IMR-90 (cell line): ENCODE measurements around the gene PHF11. TPM values are rescaled to one million over a fixed set of nuclear protein-coding genes. Genes with fewer than 3 reads are reported as not detected.

ENCODE experiments used
- ATAC-seq: fragments of 200-7000 bp; cut with Tn5 transposase; 2 replicates; pipeline ENCODE4 v1.9.1; 2020; ENCODE audit warnings: low read depth, mild to moderate bottlenecking, moderate library complexity
- BruUV-seq: library from RNA; stranded (reverse); fragments of 400-500 nt; replicated peaks from 2 replicates; lab custom pipeline; 2021; lab: Mats Ljungman, UMichigan
- CTCF ChIA-PET: fragments of 300-600 bp; formaldehyde crosslinking; extraction: SDS; loops from one replicate; lab custom pipeline; 2021; ENCODE audit warnings: antibody characterized with exemption; lab: Yijun Ruan, JAX
- POLR2A ChIA-PET: fragments of 300-600 bp; sonication (Branson Sonifier 250); formaldehyde crosslinking; loops from one replicate; lab custom pipeline; 2022; ENCODE audit warnings: antibody characterized with exemption; ENCODE audit not compliant: unreplicated experiment; lab: Charles Lee
- DNase-seq: peaks from one replicate; pipeline ENCODE4 v3.0.0; 2013
- H2AFZ ChIP-seq: replicated peaks from 2 replicates; pipeline ENCODE3; 2013; ENCODE audit warnings: low read length, mild to moderate bottlenecking; ENCODE audit not compliant: poor library complexity
- H2AK5ac ChIP-seq: 2 replicates; pipeline ENCODE4 v1.6.1; 2013; ENCODE audit warnings: low read depth, low read length, inconsistent platforms
- H2AK9ac ChIP-seq: replicated peaks from 2 replicates; pipeline ENCODE3; 2013; ENCODE audit warnings: mild to moderate bottlenecking, low read depth, low read length, moderate library complexity; ENCODE audit not compliant: poor library complexity
- H2BK120ac ChIP-seq: 2 replicates; pipeline ENCODE4 v1.6.1; 2013; ENCODE audit warnings: low read depth, low read length, inconsistent platforms
- H2BK15ac ChIP-seq: 3 replicates; pipeline ENCODE4 v1.6.1; 2013; ENCODE audit warnings: low read depth, low read length, inconsistent platforms
- H2BK20ac ChIP-seq: 2 replicates; pipeline ENCODE4 v1.6.1; 2013; ENCODE audit warnings: low read depth, mild to moderate bottlenecking, inconsistent platforms, low read length, moderate library complexity
- H2BK5ac ChIP-seq: 2 replicates; pipeline ENCODE4 v1.6.1; 2013; ENCODE audit warnings: mild to moderate bottlenecking, low read depth, low read length, inconsistent platforms; ENCODE audit not compliant: poor library complexity, severe bottlenecking
- H3K14ac ChIP-seq: replicated peaks from 2 replicates; pipeline ENCODE4 v1.6.1; 2013; ENCODE audit warnings: low read depth, low read length, inconsistent platforms
- H3K18ac ChIP-seq: 2 replicates; pipeline ENCODE4 v1.6.1; 2013; ENCODE audit warnings: low read depth, low read length, control low read depth
- H3K23ac ChIP-seq: 2 replicates; pipeline ENCODE4 v1.6.1; 2013; ENCODE audit warnings: low read depth, low read length, inconsistent platforms
- H3K27ac ChIP-seq: 2 replicates; pipeline ENCODE4 v1.5.1; 2013; ENCODE audit warnings: mild to moderate bottlenecking, control low read depth, low read length; ENCODE audit not compliant: insufficient read depth
- H3K27me3 ChIP-seq: 2 replicates; pipeline ENCODE4 v1.6.1; 2013; ENCODE audit warnings: low read length; ENCODE audit not compliant: control insufficient read depth, insufficient read depth
- H3K36me3 ChIP-seq: 2 replicates; pipeline ENCODE4 v1.6.1; 2013; ENCODE audit warnings: low read length, mixed read lengths; ENCODE audit not compliant: control insufficient read depth, insufficient read depth
- H3K4ac ChIP-seq: 2 replicates; pipeline ENCODE4 v1.6.1; 2013; ENCODE audit warnings: low read depth, low read length, inconsistent platforms
- H3K4me1 ChIP-seq: 2 replicates; pipeline ENCODE4 v1.6.1; 2013; ENCODE audit warnings: low read length, mixed read lengths; ENCODE audit not compliant: control insufficient read depth, insufficient read depth
- H3K4me2 ChIP-seq: 2 replicates; pipeline ENCODE4 v1.6.1; 2013; ENCODE audit warnings: low read depth, mild to moderate bottlenecking, control low read depth, low read length, moderate library complexity
- H3K4me3 ChIP-seq: 2 replicates; pipeline ENCODE4 v1.5.1; 2013; ENCODE audit warnings: low read depth, mild to moderate bottlenecking, control low read depth, low read length, moderate library complexity; ENCODE audit not compliant: insufficient read depth
- H3K56ac ChIP-seq: 2 replicates; pipeline ENCODE4 v1.6.1; 2013; ENCODE audit warnings: low read length, inconsistent platforms; ENCODE audit not compliant: insufficient read depth; ENCODE audit errors: extremely low read depth
- H3K79me1 ChIP-seq, 2 experiments: 2 replicates each; pipeline ENCODE4 v1.6.1; 2013; ENCODE audit warnings: low read length in 2 of 2, inconsistent platforms in 1 of 2, low read depth in 1 of 2
- H3K9ac ChIP-seq: 2 replicates; pipeline ENCODE4 v1.6.1; 2013; ENCODE audit warnings: low read depth, low read length, control low read depth
- H3K9me1 ChIP-seq: 2 replicates; pipeline ENCODE4 v1.6.1; 2013; ENCODE audit warnings: low read length, inconsistent platforms; ENCODE audit not compliant: insufficient read depth
- H3K9me3 ChIP-seq: 2 replicates; pipeline ENCODE4 v1.6.1; 2013; ENCODE audit warnings: low read length; ENCODE audit not compliant: control insufficient read depth, insufficient read depth
- H4K20me1 ChIP-seq: 2 replicates; pipeline ENCODE4 v1.6.1; 2013; ENCODE audit warnings: low read length, inconsistent platforms; ENCODE audit not compliant: insufficient read depth
- H4K5ac ChIP-seq: 2 replicates; pipeline ENCODE4 v1.6.1; 2013; ENCODE audit warnings: mild to moderate bottlenecking, low read depth, low read length, control low read depth
- H4K8ac ChIP-seq, 2 experiments: 2 replicates each; pipeline ENCODE4 v1.6.1; 2013; ENCODE audit warnings: low read depth in 2 of 2, low read length in 2 of 2, control low read depth in 1 of 2, inconsistent platforms in 1 of 2
- H4K91ac ChIP-seq: 2 replicates; pipeline ENCODE4 v1.6.1; 2013; ENCODE audit warnings: low read depth, low read length, inconsistent platforms; ENCODE audit not compliant: insufficient read depth
- MAFK ChIP-seq: IDR thresholded peaks from 2 replicates; pipeline ENCODE4 v1.6.1; 2012; ENCODE audit warnings: low read depth, low read length, improper control_type of control experiment
- POLR2A ChIP-seq: IDR thresholded peaks from 2 replicates; pipeline ENCODE4 v1.6.1; 2012; ENCODE audit warnings: mild to moderate bottlenecking, low read depth, low read length
- RFX5 ChIP-seq: IDR thresholded peaks from 2 replicates; pipeline ENCODE4 v1.8.0; 2012; ENCODE audit warnings: low read depth, mild to moderate bottlenecking, low read length, moderate library complexity
- WGBS, 2 experiments: methylation state at CpG; one replicate each; pipeline versions ENCODE4 v1.1.5 to v1.1.7; 2013; ENCODE audit warnings: missing lambda C conversion rate in 2 of 2; ENCODE audit not compliant: insufficient read length in 1 of 2; ENCODE audit errors: extremely low coverage in 2 of 2; 5-methylcytosine and 5-hydroxymethylcytosine counted together
- dilution Hi-C: fragments of 300-500 bp; cut with HindIII; formaldehyde crosslinking; loops from one replicate; pipeline ENCODE4 v1.14.3; 2018; ENCODE audit warnings: low sequenced_read_pairs; ENCODE audit not compliant: unreplicated experiment
- in situ Hi-C: fragments of 300-500 bp; cut with MboI; formaldehyde crosslinking; loops from 3 replicates; pipeline ENCODE4 v1.14.3; 2019; ENCODE audit warnings: low sequenced_read_pairs, inconsistent platforms, mixed read lengths
- intact Hi-C: fragments of 100-400 bp; cut with micrococcal nuclease; formaldehyde crosslinking; loops from 2 replicates; pipeline ENCODE4 v1.10.0; 2022
- polyA plus RNA-seq, 3 experiments: library from polyadenylated mRNA; depleted of rRNA; stranded (reverse); fragments of >200 nt; gene quantifications; 2 replicates each; pipeline ENCODE4 v1.2.3, GENCODE V29; 2012; ENCODE audit warnings: low replicate concordance in 1 of 3
- total RNA-seq: library from RNA; depleted of rRNA; stranded (reverse); fragments of >200 nt; gene quantifications from 2 replicates; pipeline ENCODE4 v1.2.3, GENCODE V29; 2012

PHF11 gene
- total and polyA plus RNA-seq, 2 of the 4 experiments (the other 2 are of a cell fraction), result 3.9 to 15.4 TPM

- Histone ChIP-seq H2AK5ac (no peak overlapping the region), H3K4me1 (no peaks in the 10 kb centered on the region), H2AFZ (no peak overlapping the region), H3K79me1 (peaks cover 2 to 6% of the 10 kb centered on the region in 2 experiments; a peak in 2 of 4 replicates), H3K9me1 (peaks cover 5% of the 10 kb centered on the region), H2BK15ac (no peak overlapping the region), H3K9ac (no peak overlapping the region), H3K27ac (no peak overlapping the region), H3K4me2 (no peak overlapping the region), H3K4ac (no peak overlapping the region), H3K36me3 (peaks cover 10% of the 10 kb centered on the region), H3K4me3 (no peak overlapping the region), H3K27me3 (no peaks in the 10 kb centered on the region), H3K9me3 (no peaks in the 10 kb centered on the region), H3K18ac (no peak overlapping the region), H2AK9ac (no peak overlapping the region), H4K20me1 (no peaks in the 10 kb centered on the region), H3K56ac (no peak overlapping the region; the same call in 1 of the 2 replicates), H4K5ac (no peak overlapping the region), H4K8ac (no peak overlapping the region), H2BK5ac (no peak overlapping the region), H2BK20ac (no peak overlapping the region), H2BK120ac (no peak overlapping the region), H3K14ac (no peak overlapping the region), H3K23ac (no peak overlapping the region), H4K91ac (no peak overlapping the region)
- ChIA-PET POLR2A (no interaction called here), CTCF (no interaction called here)
- ATAC-seq, result no peak
- intact Hi-C loops, result no loop called here
- dilution Hi-C loops, result no loop called here
- DNase-seq, result no peak
- in situ Hi-C loops, result no loop called here
- TF ChIP-seq POLR2A (no peak), RFX5 (no peak), MAFK (no peak)
- no TSS peak for BruUV-seq
- no CpG with 5 or more reads among the region's 4 CpGs for WGBS, 2 experiments
Observed at GRCh38 chr13:49521224-49521623, 25.5 kb downstream of the PHF11 start.
